Measurements from ENCODE around the gene TUG1. TPM values are rescaled to one million over a fixed set of nuclear protein-coding genes. Genes with fewer than 3 reads are reported as not detected.

The TUG1 gene
- total RNA-seq, 1 experiment from 2014 or later, result 35.1 TPM

DNA sequence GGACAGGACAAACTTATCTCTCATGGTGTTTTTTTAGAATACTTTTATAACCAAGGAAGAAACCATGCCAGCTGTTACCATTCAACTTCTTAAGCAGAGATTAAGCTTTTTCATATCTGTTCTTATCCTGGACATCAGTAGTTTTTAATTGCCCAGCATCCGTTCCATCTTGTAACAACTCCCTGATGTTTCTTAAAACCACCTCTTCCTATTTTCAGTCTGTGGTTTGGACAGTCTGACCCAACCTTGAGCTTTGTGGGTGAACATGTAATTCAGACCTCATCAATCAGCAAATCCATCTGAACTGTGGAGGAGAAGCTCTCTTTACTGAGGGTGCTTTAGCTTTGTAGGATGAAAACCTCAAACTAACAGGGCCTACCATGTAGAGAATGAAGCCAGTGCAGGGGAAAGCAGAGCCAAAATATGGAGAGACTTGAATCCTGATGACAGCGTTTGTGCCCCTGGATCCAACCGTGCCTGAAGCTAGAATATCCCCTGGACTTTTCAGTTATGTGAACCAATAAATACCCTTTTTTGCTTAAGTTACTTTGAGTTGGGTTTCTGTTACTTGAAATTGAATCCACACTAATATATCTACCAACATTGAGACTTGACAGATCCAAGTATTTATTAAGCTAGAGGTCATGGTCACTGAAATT, 9.4 kb downstream of the TUG1 start:
- H4K20me1 ChIP-seq (ENCODE audit: low read length), result no peaks in the 10 kb centered on the region

DNA sequence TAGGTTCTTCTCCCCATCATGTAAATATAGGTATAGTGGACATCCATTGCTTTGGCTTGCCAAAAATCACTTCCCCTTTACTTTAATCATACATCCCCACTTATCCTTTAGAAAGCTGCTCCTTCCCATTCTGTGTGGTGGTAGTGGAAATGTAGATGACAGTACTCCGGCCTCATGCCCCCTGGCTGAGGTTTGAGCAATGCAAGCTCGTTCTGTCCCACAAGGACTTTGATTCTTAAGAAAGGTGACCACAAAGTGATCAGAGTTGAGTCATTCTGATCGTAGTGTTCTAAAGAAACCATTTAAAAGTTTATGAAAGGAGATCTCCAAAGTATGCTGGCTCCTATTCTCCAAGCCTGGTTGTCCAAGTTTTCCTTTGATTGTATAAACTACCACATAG, 10.9 kb downstream of the TUG1 start:
- Histone ChIP-seq H4K20me1 (ENCODE audit: low read length) (no peaks in the 10 kb centered on the region), H3K9me2 (replicated peaks; ENCODE audit: low read length) (no peaks in the 10 kb centered on the region), H3K4me2 (ENCODE audit: low read length) (no peak overlapping the region), H3K79me2 (ENCODE audit: low read length) (peaks cover 4% of the 10 kb centered on the region; the same call in 1 of the 2 replicates), H3K9me3 (ENCODE audit: low read length) (no peaks in the 10 kb centered on the region), H3K4me1 (ENCODE audit: insufficient read depth, low read length) (no peaks in the 10 kb centered on the region), H2AFZ (ENCODE audit: low read length) (no peak overlapping the region), H3F3A (ENCODE audit: low read length, unreplicated experiment) (peaks cover 3% of the 10 kb centered on the region), H3K4me3 (ENCODE audit: low read length) (no peak overlapping the region), H3K9ac (ENCODE audit: low read length) (no peak overlapping the region), H3K27ac (ENCODE audit: low read length) (no peak overlapping the region), H3K27me3 (ENCODE audit: low read length) (no peaks in the 10 kb centered on the region), H3K36me3 (ENCODE audit: low read depth, low read length) (peaks cover 9% of the 10 kb centered on the region; the same call in 1 of the 2 replicates)
- intact Hi-C loops (cut with micrococcal nuclease), result no loop called here
- DNase-seq (no peak), ATAC-seq (no peak)
- POLR2A ChIA-PET (ENCODE audit: unreplicated experiment), result no interaction called here
- CTCF ChIA-PET, result no interaction called here
- no TSS peak for BruUV-seq (replicated peaks)
- TF ChIP-seq EZH2phosphoT487 (IDR thresholded peaks at IDR 0.05; ENCODE audit: borderline replicate concordance, low read length), result no peak
- no peak for TF ChIP-seq EZH2 (IDR thresholded peaks at IDR 0.05; ENCODE audit: low read length, unreplicated experiment)
- TF ChIP-seq, protein P1, sequence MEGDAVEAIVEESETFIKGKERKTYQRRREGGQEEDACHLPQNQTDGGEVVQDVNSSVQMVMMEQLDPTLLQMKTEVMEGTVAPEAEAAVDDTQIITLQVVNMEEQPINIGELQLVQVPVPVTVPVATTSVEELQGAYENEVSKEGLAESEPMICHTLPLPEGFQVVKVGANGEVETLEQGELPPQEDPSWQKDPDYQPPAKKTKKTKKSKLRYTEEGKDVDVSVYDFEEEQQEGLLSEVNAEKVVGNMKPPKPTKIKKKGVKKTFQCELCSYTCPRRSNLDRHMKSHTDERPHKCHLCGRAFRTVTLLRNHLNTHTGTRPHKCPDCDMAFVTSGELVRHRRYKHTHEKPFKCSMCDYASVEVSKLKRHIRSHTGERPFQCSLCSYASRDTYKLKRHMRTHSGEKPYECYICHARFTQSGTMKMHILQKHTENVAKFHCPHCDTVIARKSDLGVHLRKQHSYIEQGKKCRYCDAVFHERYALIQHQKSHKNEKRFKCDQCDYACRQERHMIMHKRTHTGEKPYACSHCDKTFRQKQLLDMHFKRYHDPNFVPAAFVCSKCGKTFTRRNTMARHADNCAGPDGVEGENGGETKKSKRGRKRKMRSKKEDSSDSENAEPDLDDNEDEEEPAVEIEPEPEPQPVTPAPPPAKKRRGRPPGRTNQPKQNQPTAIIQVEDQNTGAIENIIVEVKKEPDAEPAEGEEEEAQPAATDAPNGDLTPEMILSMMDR (conservative IDR thresholded peaks at IDR 0.05; ENCODE audit: low read depth, low read length), result no peak

More for the DNA sequence above, 9.4 kb downstream of the TUG1 start:
- peaks cover 24% of the 10 kb centered on the region for H3K36me3 ChIP-seq (ENCODE audit: low read depth, low read length)
- CTCF ChIA-PET, result no interaction called here
- H2AFZ ChIP-seq (ENCODE audit: low read length), result no peak overlapping the region
- H3K9me2 ChIP-seq (replicated peaks; ENCODE audit: low read length), result no peaks in the 10 kb centered on the region
- POLR2A ChIA-PET (ENCODE audit: unreplicated experiment), result no interaction called here
- intact Hi-C loops (cut with micrococcal nuclease), result no loop called here
- BruUV-seq (replicated peaks), result no TSS peak
- H3K27ac ChIP-seq (ENCODE audit: low read length), result no peak overlapping the region
- H3K4me3 ChIP-seq (ENCODE audit: low read length), result no peak overlapping the region
- no peaks in the 10 kb centered on the region for H3K27me3 ChIP-seq (ENCODE audit: low read length)
- TF ChIP-seq, protein P1 (conservative IDR thresholded peaks at IDR 0.05; ENCODE audit: low read depth, low read length), result no peak
- TF ChIP-seq EZH2 (IDR thresholded peaks at IDR 0.05; ENCODE audit: low read length, unreplicated experiment) (no peak), EZH2phosphoT487 (IDR thresholded peaks at IDR 0.05; ENCODE audit: borderline replicate concordance, low read length) (no peak)
- peaks cover 14% of the 10 kb centered on the region for H3K79me2 ChIP-seq (ENCODE audit: low read length)
- DNase-seq, result no peak
- no peaks in the 10 kb centered on the region for H3K4me1 ChIP-seq (ENCODE audit: insufficient read depth, low read length)
- H3F3A ChIP-seq (ENCODE audit: low read length, unreplicated experiment), result no peaks in the 10 kb centered on the region
- no peak overlapping the region for H3K4me2 ChIP-seq (ENCODE audit: low read length)
- no peak for ATAC-seq
- H3K9ac ChIP-seq (ENCODE audit: low read length), result no peak overlapping the region
- H3K9me3 ChIP-seq (ENCODE audit: low read length), result no peaks in the 10 kb centered on the region

DNA sequence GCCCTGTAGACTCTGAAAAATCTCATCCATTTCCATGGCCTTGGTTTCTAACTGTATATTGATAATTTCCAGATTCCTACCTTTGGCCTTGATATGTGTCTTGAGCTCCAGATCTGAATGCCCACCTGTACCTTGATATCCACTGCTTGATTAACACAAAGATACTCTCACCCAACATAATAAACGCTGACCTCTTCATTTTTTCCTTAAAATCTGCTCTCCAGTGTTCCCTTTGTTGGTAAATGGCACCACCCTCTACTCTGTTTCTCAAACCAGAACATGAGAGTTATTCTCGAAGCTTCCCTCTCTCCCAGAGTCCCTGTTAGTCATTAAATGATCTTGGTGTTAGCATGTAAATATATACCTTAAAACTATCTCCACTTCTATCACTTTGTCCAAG, 13.4 kb downstream of the TUG1 start:
- Histone ChIP-seq H4K20me1 (ENCODE audit: low read length) (no peaks in the 10 kb centered on the region), H3F3A (ENCODE audit: low read length, unreplicated experiment) (peaks cover 3% of the 10 kb centered on the region), H3K4me3 (ENCODE audit: low read length) (no peak overlapping the region), H3K9me2 (replicated peaks; ENCODE audit: low read length) (no peaks in the 10 kb centered on the region), H3K4me2 (ENCODE audit: low read length) (no peak overlapping the region), H3K79me2 (ENCODE audit: low read length) (no peaks in the 10 kb centered on the region), H2AFZ (ENCODE audit: low read length) (no peak overlapping the region), H3K27ac (ENCODE audit: low read length) (no peak overlapping the region), H3K36me3 (ENCODE audit: low read depth, low read length) (no peaks in the 10 kb centered on the region), H3K9ac (ENCODE audit: low read length) (no peak overlapping the region), H3K27me3 (ENCODE audit: low read length) (no peaks in the 10 kb centered on the region), H3K9me3 (ENCODE audit: low read length) (no peaks in the 10 kb centered on the region), H3K4me1 (ENCODE audit: insufficient read depth, low read length) (no peaks in the 10 kb centered on the region)
- POLR2A ChIA-PET (ENCODE audit: unreplicated experiment), result no interaction called here
- DNase-seq (no peak), ATAC-seq (no peak)
- CTCF ChIA-PET, result no interaction called here
- BruUV-seq (replicated peaks), result no TSS peak
- TF ChIP-seq EZH2 (IDR thresholded peaks at IDR 0.05; ENCODE audit: low read length, unreplicated experiment), result no peak
- TF ChIP-seq, protein P1 (conservative IDR thresholded peaks at IDR 0.05; ENCODE audit: low read depth, low read length), result no peak
- TF ChIP-seq EZH2phosphoT487 (IDR thresholded peaks at IDR 0.05; ENCODE audit: borderline replicate concordance, low read length), result no peak
- intact Hi-C loops (cut with micrococcal nuclease), result no loop called here

Data from PC-3 (cell line).